Stomach (tissue), 4 donors: ENCODE measurements around the gene MSI2.

ENCODE experiments used
- CTCF ChIP-seq, 7 experiments: fragments of 450-650 bp in 4 of 7; fragments of 200-600 bp in 3 of 7; sonication (generic) in 3 of 7; IDR thresholded peaks; one replicate each; pipeline ENCODE4 v1.5.1; 2016 to 2019; ENCODE audit warnings: antibody characterized with exemption in 7 of 7, control low read depth in 2 of 7, mild to moderate bottlenecking in 1 of 7
- POLR2A ChIP-seq, 4 donors: fragments of 450-650 bp; IDR thresholded peaks; one replicate each; pipeline ENCODE4 v1.6.1; 2016; ENCODE audit warnings: antibody characterized with exemption in 4 of 4, control low read depth in 2 of 4, mild to moderate bottlenecking in 1 of 4, moderate library complexity in 1 of 4
- POLR2AphosphoS5 ChIP-seq, 3 donors: sonication (generic); formaldehyde crosslinking; IDR thresholded peaks; one replicate each; pipeline ENCODE4 v1.6.1; 2016; ENCODE audit warnings: antibody characterized with exemption in 3 of 3

DNA sequence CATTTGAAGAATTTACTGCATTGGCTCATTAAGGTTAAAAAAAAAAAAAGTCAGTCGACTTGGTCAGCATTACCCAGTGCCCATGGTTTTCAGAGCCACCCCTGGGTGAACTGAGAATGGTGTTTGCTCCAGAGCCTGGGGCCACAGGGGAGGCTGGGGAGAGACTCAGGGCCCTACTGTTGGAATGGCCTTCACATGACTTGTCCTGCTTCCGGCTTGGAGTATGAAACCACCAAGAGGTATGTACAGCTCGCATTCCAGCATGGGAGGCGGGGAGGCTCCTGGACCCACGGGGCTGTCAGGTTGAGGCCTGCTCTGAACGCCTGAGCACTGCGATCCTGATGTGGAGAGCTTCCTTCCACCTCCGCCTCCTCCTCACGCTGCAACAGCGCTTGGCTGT, 36.8 kb downstream of the MSI2 start:
- TF ChIP-seq CTCF (IDR thresholded peaks at IDR 0.05) (no peak), POLR2AphosphoS5 (IDR thresholded peaks at IDR 0.05) (no peak), POLR2A (IDR thresholded peaks at IDR 0.05) (no peak)
